ENCODE data around the gene ASGR2. TPM values are rescaled to one million over a fixed set of nuclear protein-coding genes. Genes with fewer than 3 reads are reported as not detected.

ASGR2 gene
- polyA plus RNA-seq, 2 of the 4 experiments (the other 2 are of a cell fraction): 0.06 to 0.34 TPM

DNA sequence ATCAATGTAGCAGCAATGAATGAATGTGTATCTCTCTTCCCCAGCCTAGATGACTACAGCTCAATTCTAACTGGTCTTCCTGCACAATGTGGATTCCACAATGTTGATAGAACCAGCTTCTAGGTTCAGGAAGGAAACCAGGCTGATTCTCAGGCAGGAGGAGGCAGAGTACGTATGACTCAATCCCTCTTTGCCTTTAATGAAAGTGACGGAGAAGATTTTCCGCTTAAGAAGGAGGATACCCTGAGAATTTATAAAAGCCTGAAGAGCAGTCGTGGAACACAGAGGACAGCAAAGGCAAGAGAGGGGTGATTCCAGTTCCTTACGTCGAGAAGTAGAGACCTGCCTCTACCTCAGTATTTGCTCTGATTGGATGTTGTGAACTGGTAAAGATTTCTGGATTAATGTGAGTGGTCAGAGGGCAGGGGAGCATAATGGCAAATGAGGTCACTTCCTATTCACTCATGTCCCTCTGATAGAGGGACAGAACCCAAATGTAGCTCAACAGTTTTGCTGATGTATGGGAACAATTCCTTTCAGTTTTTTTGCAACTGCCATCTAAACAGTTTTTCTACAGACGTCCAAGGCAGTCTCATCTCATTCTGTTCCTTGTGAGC lies 55.7 kb downstream of the ASGR2 start (continued):
- TF ChIP-seq, protein P1, sequence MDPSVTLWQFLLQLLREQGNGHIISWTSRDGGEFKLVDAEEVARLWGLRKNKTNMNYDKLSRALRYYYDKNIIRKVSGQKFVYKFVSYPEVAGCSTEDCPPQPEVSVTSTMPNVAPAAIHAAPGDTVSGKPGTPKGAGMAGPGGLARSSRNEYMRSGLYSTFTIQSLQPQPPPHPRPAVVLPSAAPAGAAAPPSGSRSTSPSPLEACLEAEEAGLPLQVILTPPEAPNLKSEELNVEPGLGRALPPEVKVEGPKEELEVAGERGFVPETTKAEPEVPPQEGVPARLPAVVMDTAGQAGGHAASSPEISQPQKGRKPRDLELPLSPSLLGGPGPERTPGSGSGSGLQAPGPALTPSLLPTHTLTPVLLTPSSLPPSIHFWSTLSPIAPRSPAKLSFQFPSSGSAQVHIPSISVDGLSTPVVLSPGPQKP (IDR thresholded peaks at IDR 0.05; ENCODE audit: low read depth, low read length): no peak
- TF ChIP-seq ZSCAN20 (CRISPR knock-in tag; IDR thresholded peaks at IDR 0.05): no peak
- TF ChIP-seq TFCP2L1 (CRISPR knock-in tag; IDR thresholded peaks at IDR 0.05): no peak
- no peak for TF ChIP-seq HEYL (CRISPR knock-in tag; IDR thresholded peaks at IDR 0.05)
- TF ChIP-seq HDAC2 (IDR thresholded peaks at IDR 0.05): no peak
- TF ChIP-seq RNF2 (IDR thresholded peaks at IDR 0.05; ENCODE audit: borderline replicate concordance, low read depth): no peak
- TF ChIP-seq, protein P2, sequence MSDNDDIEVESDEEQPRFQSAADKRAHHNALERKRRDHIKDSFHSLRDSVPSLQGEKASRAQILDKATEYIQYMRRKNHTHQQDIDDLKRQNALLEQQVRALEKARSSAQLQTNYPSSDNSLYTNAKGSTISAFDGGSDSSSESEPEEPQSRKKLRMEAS (IDR thresholded peaks at IDR 0.05): no peak

DNA sequence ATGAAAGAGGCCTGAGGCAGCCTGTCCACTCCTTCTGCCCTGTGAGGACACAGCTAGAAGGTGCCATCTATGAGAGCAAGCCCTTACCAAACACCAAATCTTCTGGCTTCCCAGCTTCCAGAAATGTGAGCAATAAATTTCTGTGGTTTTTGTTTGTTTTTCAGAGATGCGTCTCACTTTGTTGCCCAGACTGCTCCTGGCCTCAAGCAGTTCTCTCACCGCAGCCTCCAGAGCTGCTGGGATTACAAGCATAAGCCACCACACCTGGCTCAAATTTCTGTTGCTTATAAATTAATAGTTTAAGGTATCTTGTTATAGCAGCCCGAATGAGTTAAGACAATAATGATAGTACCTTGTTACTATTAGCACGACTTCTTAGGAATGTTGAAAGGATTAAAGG lies 58.2 kb downstream of the ASGR2 start:
- DNase-seq (ENCODE audit: low read depth in 1 of 2, low spot score in 1 of 2) (no peak), ATAC-seq (no peak), FAIRE-seq (no peak)
- POLR2A ChIA-PET: no interaction called here
- Histone ChIP-seq H3K4me1 (peaks cover 28% of the 10 kb centered on the region), H3K4me2 (no peak overlapping the region), H3K4me3 (no peak overlapping the region), H3K27ac (peak overlapping the region; percentile 34 to 49; a peak in 3 of 6 replicates), H3K9me3 (no peaks in the 10 kb centered on the region)
- 41% methylated on average over 4 of the region's 4 CpGs for WGBS (ENCODE audit: missing lambda C conversion rate)
- no peak for TF ChIP-seq SMC3 (IDR thresholded peaks at IDR 0.05)
- TF ChIP-seq, protein P3, sequence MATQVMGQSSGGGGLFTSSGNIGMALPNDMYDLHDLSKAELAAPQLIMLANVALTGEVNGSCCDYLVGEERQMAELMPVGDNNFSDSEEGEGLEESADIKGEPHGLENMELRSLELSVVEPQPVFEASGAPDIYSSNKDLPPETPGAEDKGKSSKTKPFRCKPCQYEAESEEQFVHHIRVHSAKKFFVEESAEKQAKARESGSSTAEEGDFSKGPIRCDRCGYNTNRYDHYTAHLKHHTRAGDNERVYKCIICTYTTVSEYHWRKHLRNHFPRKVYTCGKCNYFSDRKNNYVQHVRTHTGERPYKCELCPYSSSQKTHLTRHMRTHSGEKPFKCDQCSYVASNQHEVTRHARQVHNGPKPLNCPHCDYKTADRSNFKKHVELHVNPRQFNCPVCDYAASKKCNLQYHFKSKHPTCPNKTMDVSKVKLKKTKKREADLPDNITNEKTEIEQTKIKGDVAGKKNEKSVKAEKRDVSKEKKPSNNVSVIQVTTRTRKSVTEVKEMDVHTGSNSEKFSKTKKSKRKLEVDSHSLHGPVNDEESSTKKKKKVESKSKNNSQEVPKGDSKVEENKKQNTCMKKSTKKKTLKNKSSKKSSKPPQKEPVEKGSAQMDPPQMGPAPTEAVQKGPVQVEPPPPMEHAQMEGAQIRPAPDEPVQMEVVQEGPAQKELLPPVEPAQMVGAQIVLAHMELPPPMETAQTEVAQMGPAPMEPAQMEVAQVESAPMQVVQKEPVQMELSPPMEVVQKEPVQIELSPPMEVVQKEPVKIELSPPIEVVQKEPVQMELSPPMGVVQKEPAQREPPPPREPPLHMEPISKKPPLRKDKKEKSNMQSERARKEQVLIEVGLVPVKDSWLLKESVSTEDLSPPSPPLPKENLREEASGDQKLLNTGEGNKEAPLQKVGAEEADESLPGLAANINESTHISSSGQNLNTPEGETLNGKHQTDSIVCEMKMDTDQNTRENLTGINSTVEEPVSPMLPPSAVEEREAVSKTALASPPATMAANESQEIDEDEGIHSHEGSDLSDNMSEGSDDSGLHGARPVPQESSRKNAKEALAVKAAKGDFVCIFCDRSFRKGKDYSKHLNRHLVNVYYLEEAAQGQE (IDR thresholded peaks at IDR 0.05): no peak
- no peak for TF ChIP-seq KDM5A (IDR thresholded peaks at IDR 0.05)
- TF ChIP-seq RAD21 (conservative IDR thresholded peaks at IDR 0.05 in 1 of 2, IDR thresholded peaks at IDR 0.05 in 1 of 2): no peak
- TF ChIP-seq, protein P4, sequence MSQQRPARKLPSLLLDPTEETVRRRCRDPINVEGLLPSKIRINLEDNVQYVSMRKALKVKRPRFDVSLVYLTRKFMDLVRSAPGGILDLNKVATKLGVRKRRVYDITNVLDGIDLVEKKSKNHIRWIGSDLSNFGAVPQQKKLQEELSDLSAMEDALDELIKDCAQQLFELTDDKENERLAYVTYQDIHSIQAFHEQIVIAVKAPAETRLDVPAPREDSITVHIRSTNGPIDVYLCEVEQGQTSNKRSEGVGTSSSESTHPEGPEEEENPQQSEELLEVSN (IDR thresholded peaks at IDR 0.05; ENCODE audit: borderline replicate concordance, low read depth): no peak
- TF ChIP-seq, protein P5, sequence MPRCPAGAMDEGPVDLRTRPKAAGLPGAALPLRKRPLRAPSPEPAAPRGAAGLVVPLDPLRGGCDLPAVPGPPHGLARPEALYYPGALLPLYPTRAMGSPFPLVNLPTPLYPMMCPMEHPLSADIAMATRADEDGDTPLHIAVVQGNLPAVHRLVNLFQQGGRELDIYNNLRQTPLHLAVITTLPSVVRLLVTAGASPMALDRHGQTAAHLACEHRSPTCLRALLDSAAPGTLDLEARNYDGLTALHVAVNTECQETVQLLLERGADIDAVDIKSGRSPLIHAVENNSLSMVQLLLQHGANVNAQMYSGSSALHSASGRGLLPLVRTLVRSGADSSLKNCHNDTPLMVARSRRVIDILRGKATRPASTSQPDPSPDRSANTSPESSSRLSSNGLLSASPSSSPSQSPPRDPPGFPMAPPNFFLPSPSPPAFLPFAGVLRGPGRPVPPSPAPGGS (IDR thresholded peaks at IDR 0.05): no peak
- TF ChIP-seq POLR2A (IDR thresholded peaks at IDR 0.05; ENCODE audit: low read length): no peak
- no peak for TF ChIP-seq CEBPB (IDR thresholded peaks at IDR 0.05)
- TF ChIP-seq GATA3 (IDR thresholded peaks at IDR 0.05; ENCODE audit: borderline replicate concordance): no peak
- no peak for TF ChIP-seq FOSL2 (IDR thresholded peaks at IDR 0.05)
- no peak for TF ChIP-seq FOSL2 (CRISPR knock-in tag; IDR thresholded peaks at IDR 0.05)
- TF ChIP-seq CBX2 (IDR thresholded peaks at IDR 0.05; ENCODE audit: borderline replicate concordance, low read depth): no peak
- TF ChIP-seq PHF8 (IDR thresholded peaks at IDR 0.05; ENCODE audit: borderline replicate concordance, low read depth): no peak
- no peak for TF ChIP-seq ZC3H11A (IDR thresholded peaks at IDR 0.05)
- no peak for TF ChIP-seq HEYL (CRISPR knock-in tag; IDR thresholded peaks at IDR 0.05)
- TF ChIP-seq EHF (CRISPR knock-in tag; IDR thresholded peaks at IDR 0.05): no peak
- TF ChIP-seq CBX8 (IDR thresholded peaks at IDR 0.05): no peak
- TF ChIP-seq, protein P2 (IDR thresholded peaks at IDR 0.05): no peak
- no peak for TF ChIP-seq EP300 (IDR thresholded peaks at IDR 0.05)
- CTCF ChIA-PET: interaction anchor here (0.6 to 34.0 kb wide), 5 partner anchors 16 to 109 kb away, joined by 3 to 1477 read pairs (median 3); partner anchors contain the start of genes ASGR2, SLC16A11 and SLC16A13

All from A549 (cell line).